Fibroblast of pulmonary artery (primary cell): Measurements from ENCODE around the gene EEFSEC.

Experiments used
- DNase-seq: peaks from one replicate; pipeline ENCODE4 v3.0.0-alpha.2; 2010; ENCODE audit warnings: low read depth
- H3K4me3 ChIP-seq: replicated peaks from 2 replicates; pipeline ENCODE4 v1.5.1; 2011; ENCODE audit warnings: low read depth, mild to moderate bottlenecking, control low read depth, low read length, moderate library complexity
- CTCF ChIP-seq: IDR thresholded peaks from 2 replicates; pipeline ENCODE4 v1.5.1; 2011; ENCODE audit warnings: mild to moderate bottlenecking, control low read depth, low read length, inconsistent platforms; ENCODE audit errors: missing control alignments

The EEFSEC gene

GRCh38 chr3:128359846-128360642, 206.8 kb downstream of the EEFSEC start:
- no peak for DNase-seq
- TF ChIP-seq CTCF, result no peak
- H3K4me3 ChIP-seq, result no peak overlapping the region

DNA sequence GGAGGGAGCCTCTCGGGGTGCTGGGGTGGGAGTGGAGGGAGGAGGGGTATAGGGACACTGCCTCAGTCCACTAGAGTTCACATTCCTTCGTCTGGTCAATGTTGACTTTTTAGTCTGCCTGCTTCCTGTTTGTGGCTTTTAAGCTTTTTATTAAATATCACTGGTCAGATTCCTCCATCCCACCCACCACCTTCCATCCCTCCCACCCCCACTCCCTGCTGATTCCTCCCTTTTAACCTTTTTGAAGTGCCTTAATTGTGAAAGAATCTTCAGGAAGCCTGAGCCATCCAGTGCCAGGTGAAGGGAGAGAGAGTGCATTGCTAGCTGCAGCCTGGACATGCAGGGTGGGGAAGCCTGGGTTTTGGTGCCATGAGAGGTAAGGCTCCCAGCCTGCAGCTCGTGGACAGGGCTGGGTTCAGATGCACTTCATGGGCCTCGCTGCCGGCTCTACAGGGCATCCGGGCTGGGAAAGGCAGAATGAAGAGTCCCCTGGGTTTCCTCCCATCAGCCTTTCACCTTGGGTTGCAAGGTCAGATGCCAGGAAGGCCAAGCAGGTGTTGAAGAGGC, 207.5 kb downstream of the EEFSEC start:
- no peak overlapping the region for H3K4me3 ChIP-seq
- no peak for TF ChIP-seq CTCF
- no peak for DNase-seq

DNA sequence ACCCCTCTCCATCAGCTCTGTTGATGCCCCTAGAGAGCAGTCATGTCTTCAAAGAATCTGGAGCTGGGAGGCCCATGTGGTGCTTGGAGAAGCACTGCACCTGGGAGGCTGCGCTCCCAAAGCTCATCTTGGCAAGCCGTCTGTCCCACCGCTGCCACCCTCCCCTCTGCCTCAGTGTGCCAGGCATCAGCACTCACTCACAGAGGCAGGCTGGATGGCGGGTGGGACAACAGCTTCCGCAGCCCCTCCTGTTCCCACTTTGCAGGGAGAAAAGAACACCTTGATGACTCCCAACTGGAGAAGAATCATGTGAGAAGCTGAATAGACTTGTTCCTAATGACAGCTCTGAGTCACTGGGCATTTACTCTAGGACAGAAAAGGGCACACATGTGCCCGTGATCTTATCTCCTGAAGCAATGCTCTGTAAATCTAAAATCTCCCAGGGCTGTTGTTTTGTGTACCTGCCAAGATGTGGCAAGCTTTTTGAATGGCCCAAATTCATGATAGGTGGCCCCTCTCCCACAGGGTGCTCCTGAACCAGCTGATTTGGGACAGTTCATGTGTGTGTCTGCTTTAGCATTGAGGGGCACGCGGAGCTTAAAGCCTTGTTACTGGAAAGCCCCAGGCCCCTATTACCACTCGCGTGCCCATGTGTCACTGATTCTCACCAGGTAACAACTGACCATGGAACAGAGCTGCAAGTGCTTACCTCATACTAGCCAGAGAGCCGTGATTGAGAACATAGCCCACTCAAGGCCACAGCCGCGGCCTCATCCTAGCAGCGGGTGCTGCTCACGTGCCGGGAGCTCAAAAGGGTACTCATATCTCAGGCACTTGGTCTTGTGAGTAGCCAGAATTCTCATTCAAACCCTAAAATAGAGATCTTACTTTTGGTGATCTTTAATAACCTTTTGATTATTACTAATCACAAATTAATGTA, 209.0 kb downstream of the EEFSEC start:
- no peak overlapping the region for H3K4me3 ChIP-seq
- no peak for TF ChIP-seq CTCF
- DNase-seq, result no peak

DNA sequence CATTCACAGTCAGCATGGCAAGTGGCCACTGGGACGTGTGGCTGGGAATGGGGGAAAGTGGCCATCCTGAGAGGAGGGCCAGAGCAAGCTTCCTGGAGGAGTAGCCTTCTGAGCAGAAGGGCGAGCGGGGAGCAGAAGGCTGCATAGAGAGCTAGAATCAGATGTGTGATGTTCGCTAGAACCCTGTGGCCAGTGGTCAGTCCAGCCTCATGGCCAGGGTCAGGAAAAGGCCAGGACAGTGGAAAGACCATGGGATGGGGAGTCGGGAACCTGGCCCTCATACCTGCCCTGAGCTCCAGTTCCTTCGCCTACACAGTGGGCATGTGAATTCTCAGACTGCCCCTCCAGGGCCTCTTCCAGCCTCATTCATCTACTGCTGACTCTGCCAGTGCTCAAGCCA, 211.0 kb downstream of the EEFSEC start:
- DNase-seq, result no peak
- H3K4me3 ChIP-seq, result no peak overlapping the region
- no peak for TF ChIP-seq CTCF

DNA sequence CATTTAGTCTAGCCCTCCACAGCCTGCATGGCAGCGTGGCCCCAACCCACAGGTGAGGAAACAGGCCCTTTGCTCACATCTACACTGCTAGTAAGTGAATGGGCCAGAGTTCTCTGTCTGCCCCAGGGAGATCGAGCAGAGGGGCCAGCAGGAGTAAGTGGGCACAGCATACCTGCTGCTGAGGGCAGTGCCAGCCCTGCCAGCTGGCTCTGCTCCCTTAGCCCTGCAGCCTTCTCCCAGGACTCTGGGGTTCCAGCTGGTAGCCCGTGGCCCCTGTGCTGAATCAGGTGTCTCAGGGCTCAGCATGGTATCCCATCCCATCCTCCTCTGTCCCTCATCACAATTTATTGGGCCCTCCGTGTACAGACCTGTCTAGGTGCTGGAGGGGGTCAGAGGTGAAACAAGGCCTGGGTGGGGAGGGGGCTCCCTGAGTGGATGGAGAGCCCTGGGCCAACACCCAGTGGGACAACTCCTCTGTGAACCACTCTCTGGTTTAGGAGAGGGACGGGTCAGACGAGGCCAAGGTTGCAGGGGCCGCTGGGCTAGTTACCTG, 211.6 kb downstream of the EEFSEC start:
- no peak overlapping the region for H3K4me3 ChIP-seq
- DNase-seq, result no peak
- TF ChIP-seq CTCF, result no peak

GRCh38 chr3:128366136-128366535, 212.9 kb downstream of the EEFSEC start:
- DNase-seq, result no peak
- no peak for TF ChIP-seq CTCF
- no peak overlapping the region for H3K4me3 ChIP-seq
